Breast epithelium (tissue), 4 donors: ENCODE data around the gene RAD21L1. TPM values are rescaled to one million over a fixed set of nuclear protein-coding genes. Genes with fewer than 3 reads are reported as not detected.
"Not testable (repeated sequence)": the region's sequence is repeated elsewhere in the genome, so short reads cannot be mapped to it uniquely, and the experiment has no call there.

Source experiments
- DNase-seq, 2 donors: peaks; one replicate each; pipeline ENCODE4 v3.0.0-alpha.2; 2019; ENCODE audit warnings: low spot score in 2 of 2
- H3K27ac ChIP-seq, 2 donors: fragments of 200-600 bp; sonication (generic) in 1 of 2; one replicate each; pipeline ENCODE4 v1.5.1; 2016 to 2019; ENCODE audit warnings: mild to moderate bottlenecking in 1 of 2
- H3K27me3 ChIP-seq, 2 donors: fragments of 200-600 bp; sonication (generic) in 1 of 2; one replicate each; pipeline versions ENCODE4 v1.5.1 to v1.6.0; 2017 to 2019; ENCODE audit warnings: control low read depth in 1 of 2, mild to moderate bottlenecking in 1 of 2
- H3K36me3 ChIP-seq: fragments of 200-600 bp; one replicate; pipeline ENCODE4 v1.5.1; 2019
- H3K4me1 ChIP-seq, 2 donors: fragments of 200-600 bp; sonication (generic); one replicate each; pipeline ENCODE4 v1.5.1; 2016 to 2019; ENCODE audit warnings: control low read depth in 1 of 2
- H3K4me3 ChIP-seq, 3 donors: fragments of 200-600 bp; sonication (generic); 1 replicate in 2 of 3; 2 replicates in 1 of 3; pipeline ENCODE4 v1.5.1; 2016 to 2019; ENCODE audit warnings: mild to moderate bottlenecking in 3 of 3, moderate library complexity in 2 of 3
- H3K9me3 ChIP-seq, 2 donors: fragments of 200-600 bp; sonication (generic) in 1 of 2; one replicate each; pipeline ENCODE4 v1.5.1; 2016 to 2019; ENCODE audit warnings: control low read depth in 1 of 2
- POLR2A ChIP-seq: fragments of 450-650 bp; IDR thresholded peaks from one replicate; pipeline ENCODE4 v1.6.1; 2016; ENCODE audit warnings: antibody characterized with exemption, mild to moderate bottlenecking, moderate library complexity
- POLR2AphosphoS5 ChIP-seq, 3 donors: sonication (generic); formaldehyde crosslinking; IDR thresholded peaks; one replicate each; pipeline ENCODE4 v1.6.1; 2017; ENCODE audit warnings: antibody characterized with exemption in 3 of 3
- intact Hi-C: fragments of 100-400 bp; cut with DNase I; formaldehyde crosslinking; loops from one replicate; pipeline ENCODE4 v1.15.1; 2023; ENCODE audit warnings: low total_unique reads
- total RNA-seq, 3 donors: library from RNA; depleted of rRNA; stranded (reverse); fragments of >200 nt; gene quantifications; one replicate each; pipeline ENCODE4 v1.1.0, GENCODE V29; 2016
- TF ChIP-seq, protein P1 (sequence below), 3 donors: fragments of 450-650 bp; IDR thresholded peaks; one replicate each; pipeline ENCODE4 v1.5.1; 2016 to 2017; ENCODE audit warnings: antibody characterized with exemption in 3 of 3, mild to moderate bottlenecking in 3 of 3, moderate library complexity in 3 of 3

The RAD21L1 gene
- total RNA-seq, 3 donors from 2014 or later = not detected

DNA sequence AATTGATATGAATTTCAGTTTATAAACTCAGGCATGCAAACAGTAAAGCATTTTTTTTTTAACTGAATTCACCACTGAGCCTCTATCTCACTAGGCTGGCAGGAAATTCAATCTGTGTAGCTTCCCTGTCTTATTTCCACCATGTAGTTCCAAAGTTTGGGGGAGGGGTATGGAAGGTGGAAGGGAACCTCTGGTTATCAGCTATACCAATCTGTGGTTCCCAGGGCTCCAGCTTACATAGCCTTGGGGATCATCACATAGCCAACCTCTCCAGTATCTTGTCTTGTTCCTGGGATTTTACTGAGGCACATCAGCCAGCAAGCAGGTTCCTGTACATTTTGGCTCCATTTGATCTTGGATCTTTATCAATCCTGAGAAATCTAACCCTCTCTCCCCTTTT is 15.6 kb downstream of the RAD21L1 start:
- no peak for DNase-seq
- intact Hi-C loops = no loop called here
- Histone ChIP-seq H3K27me3 (peaks cover 0 to 4% of the 10 kb centered on the region in 2 donors), H3K4me1 (no peaks in the 10 kb centered on the region), H3K9me3 (no peaks in the 10 kb centered on the region), H3K27ac (no peak overlapping the region), H3K4me3 (no peak overlapping the region), H3K36me3 (no peaks in the 10 kb centered on the region)
- TF ChIP-seq POLR2A = no peak
- TF ChIP-seq, protein P1, sequence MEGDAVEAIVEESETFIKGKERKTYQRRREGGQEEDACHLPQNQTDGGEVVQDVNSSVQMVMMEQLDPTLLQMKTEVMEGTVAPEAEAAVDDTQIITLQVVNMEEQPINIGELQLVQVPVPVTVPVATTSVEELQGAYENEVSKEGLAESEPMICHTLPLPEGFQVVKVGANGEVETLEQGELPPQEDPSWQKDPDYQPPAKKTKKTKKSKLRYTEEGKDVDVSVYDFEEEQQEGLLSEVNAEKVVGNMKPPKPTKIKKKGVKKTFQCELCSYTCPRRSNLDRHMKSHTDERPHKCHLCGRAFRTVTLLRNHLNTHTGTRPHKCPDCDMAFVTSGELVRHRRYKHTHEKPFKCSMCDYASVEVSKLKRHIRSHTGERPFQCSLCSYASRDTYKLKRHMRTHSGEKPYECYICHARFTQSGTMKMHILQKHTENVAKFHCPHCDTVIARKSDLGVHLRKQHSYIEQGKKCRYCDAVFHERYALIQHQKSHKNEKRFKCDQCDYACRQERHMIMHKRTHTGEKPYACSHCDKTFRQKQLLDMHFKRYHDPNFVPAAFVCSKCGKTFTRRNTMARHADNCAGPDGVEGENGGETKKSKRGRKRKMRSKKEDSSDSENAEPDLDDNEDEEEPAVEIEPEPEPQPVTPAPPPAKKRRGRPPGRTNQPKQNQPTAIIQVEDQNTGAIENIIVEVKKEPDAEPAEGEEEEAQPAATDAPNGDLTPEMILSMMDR (IDR thresholded peaks at IDR 0.05) = no peak
- no peak for TF ChIP-seq POLR2AphosphoS5 (IDR thresholded peaks at IDR 0.05)

DNA sequence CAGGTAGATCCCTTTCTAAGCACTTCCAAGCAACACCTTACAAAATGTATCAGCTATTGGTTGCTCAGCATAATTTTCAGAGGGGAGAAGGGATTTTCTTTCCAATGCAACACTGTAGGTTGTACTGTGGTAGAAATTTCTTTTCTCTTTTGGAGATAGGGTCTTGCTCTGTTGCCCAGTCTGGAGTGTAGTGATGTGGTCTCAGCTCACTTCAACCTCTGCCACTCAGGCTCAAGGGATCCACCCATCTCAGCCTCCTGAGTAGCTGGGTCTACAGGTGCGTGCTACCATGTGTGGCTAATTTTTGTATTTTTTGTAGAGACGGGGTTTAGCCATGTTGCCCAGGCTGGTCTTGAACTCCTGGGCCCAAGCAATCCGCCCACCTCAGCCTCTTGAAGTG is 16.3 kb downstream of the RAD21L1 start:
- Histone ChIP-seq H3K27me3 (peaks cover 0 to 4% of the 10 kb centered on the region in 2 donors), H3K4me1 (no peaks in the 10 kb centered on the region), H3K4me3 (no peak overlapping the region), H3K36me3 (no peaks in the 10 kb centered on the region), H3K27ac (no peak overlapping the region), H3K9me3 (no peaks in the 10 kb centered on the region)
- DNase-seq = no peak
- no peak for TF ChIP-seq POLR2A
- no peak for TF ChIP-seq POLR2AphosphoS5 (IDR thresholded peaks at IDR 0.05)
- TF ChIP-seq, protein P1 (IDR thresholded peaks at IDR 0.05) = no peak
- intact Hi-C loops = no loop called here

DNA sequence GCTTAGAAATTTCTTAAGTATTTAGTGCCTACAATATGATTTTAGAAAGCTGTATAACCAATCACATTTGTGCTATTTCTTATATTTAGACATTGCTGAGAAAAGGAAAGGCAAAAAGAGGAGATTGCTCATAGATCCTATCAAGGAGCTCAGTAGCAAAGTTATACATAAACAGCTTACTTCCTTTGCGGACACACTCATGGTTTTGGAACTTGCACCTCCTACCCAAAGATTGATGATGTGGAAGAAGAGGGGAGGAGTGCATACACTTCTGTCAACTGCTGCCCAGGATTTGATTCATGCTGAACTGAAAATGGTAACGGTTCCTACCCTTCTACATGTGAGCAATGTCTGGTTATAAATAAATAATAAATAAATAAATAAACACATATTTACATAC is 16.7 kb downstream of the RAD21L1 start:
- H3K9me3 ChIP-seq = no peaks in the 10 kb centered on the region
- no peak overlapping the region for H3K4me3 ChIP-seq
- H3K27me3 ChIP-seq = peaks cover 0 to 4% of the 10 kb centered on the region in 2 donors
- no peaks in the 10 kb centered on the region for H3K36me3 ChIP-seq
- TF ChIP-seq, protein P1 (IDR thresholded peaks at IDR 0.05) = no peak
- no peak for TF ChIP-seq POLR2A
- TF ChIP-seq POLR2AphosphoS5 (IDR thresholded peaks at IDR 0.05) = no peak
- H3K4me1 ChIP-seq = no peaks in the 10 kb centered on the region
- no peak overlapping the region for H3K27ac ChIP-seq
- intact Hi-C loops = no loop called here
- DNase-seq = no peak

DNA sequence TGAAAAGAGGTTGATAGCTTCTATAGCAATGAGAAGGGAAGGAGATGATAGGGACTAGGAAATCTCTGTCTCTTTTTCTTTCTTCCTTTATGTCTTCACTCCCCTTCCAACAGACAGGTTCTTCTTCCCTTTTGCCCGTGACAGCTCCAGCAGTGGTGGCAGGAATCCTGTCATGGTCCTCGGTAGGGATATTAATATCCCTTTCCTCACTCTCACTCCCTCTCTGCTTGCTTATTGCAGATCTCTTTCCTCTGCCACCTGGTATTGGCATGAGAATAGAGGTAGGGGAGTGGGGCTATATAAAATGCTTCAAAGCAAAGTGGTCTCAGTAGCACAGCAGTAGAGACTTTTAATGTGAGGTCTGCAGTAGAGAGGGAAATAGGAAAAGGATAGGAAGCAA is 19.7 kb downstream of the RAD21L1 start:
- H3K27ac ChIP-seq = no peak overlapping the region
- TF ChIP-seq, protein P1 (IDR thresholded peaks at IDR 0.05) = no peak
- no peak for TF ChIP-seq POLR2A
- TF ChIP-seq POLR2AphosphoS5 (IDR thresholded peaks at IDR 0.05) = no peak
- H3K36me3 ChIP-seq = no peaks in the 10 kb centered on the region
- H3K4me1 ChIP-seq = no peaks in the 10 kb centered on the region
- intact Hi-C loops = no loop called here
- peaks cover 0 to 4% of the 10 kb centered on the region in 2 donors for H3K27me3 ChIP-seq
- H3K4me3 ChIP-seq = no peak overlapping the region
- no peak for DNase-seq
- H3K9me3 ChIP-seq = no peaks in the 10 kb centered on the region

DNA sequence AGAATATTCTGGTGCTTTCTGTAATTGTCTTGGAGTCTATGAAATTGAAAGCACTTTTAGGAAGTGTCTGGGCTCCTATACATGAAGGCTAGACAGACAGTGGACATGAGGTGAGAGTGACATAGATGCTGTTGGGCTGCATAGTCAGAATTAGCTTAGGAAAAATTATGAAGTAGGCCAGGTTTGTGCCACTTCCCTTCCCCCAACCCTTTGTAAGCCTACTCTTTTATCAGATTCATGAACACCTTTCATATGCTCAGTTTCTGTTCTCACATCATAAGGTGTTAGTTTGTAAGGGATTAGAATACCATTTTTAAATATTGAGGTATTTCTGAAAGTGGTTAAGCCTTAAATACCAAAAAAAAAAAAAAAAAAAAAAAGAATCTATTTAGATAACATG is 21.8 kb downstream of the RAD21L1 start:
- H3K36me3 ChIP-seq = no peaks in the 10 kb centered on the region
- intact Hi-C loops = no loop called here
- DNase-seq = no peak
- no peaks in the 10 kb centered on the region for H3K27me3 ChIP-seq
- no peak overlapping the region for H3K27ac ChIP-seq
- H3K4me1 ChIP-seq = no peaks in the 10 kb centered on the region
- no peak for TF ChIP-seq POLR2AphosphoS5 (IDR thresholded peaks at IDR 0.05)
- TF ChIP-seq POLR2A = no peak
- TF ChIP-seq, protein P1 (IDR thresholded peaks at IDR 0.05) = no peak
- H3K9me3 ChIP-seq = no peaks in the 10 kb centered on the region
- no peak overlapping the region for H3K4me3 ChIP-seq

DNA sequence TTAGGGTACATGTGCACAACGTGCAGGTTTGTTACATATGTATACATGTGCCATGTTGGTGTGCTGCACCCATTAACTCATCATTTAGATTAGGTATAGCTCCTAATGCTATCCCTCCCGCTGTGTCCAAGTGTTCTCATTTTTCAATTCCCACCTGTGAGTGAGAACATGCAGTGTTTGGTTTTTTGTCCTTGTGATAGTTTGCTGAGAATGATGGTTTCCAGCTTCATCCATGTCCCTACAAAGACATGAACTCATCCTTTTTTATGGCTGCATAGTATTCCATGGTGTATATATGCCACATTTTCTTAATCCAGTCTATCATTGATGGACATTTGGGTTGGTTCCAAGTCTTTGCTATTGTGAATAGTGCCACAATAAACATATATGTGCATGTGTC is 24.4 kb downstream of the RAD21L1 start:
- H3K9me3 ChIP-seq, H3K36me3 ChIP-seq, H3K4me3 ChIP-seq, H3K4me1 ChIP-seq, H3K27me3 ChIP-seq, H3K27ac ChIP-seq, DNase-seq: not testable (repeated sequence)
- intact Hi-C loops = loop anchor here (10.0 kb wide), 1 partner anchor 375 kb away; the partner anchor contains the start of gene SIRPB1
